ENCODE measurements around the gene ZNF764. TPM values are rescaled to one million over a fixed set of nuclear protein-coding genes. Genes with fewer than 3 reads are reported as not detected.

ZNF764 gene
- total RNA-seq, 4 donors from 2014 or later, result 5.5 to 10.5 (median 8.7) TPM

DNA sequence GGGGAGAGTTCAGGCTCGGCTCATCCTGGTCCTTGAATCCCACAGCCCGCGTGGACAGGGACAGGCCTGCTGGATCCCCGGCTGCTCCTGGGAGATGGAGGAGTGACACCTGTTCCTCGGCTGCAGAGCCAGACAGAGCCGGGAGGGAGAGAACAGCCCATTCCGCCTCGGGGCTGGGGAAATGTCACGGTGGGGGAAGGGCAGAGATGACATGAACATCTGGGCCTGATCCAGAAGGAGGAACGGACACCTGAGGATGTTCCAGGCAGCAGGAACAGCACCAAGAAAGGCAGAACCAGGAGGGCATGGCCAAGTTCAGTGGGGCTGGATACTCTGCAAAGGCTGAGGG, 2.1 kb downstream of the ZNF764 start:
- 58% methylated on average over 6 of the region's 10 CpGs for WGBS
- Histone ChIP-seq H3K36me3 (peaks cover 31% of the 10 kb centered on the region), H3K27ac (no peak overlapping the region), H3K4me3 (no peak overlapping the region), H3K4me1 (peaks cover 43% of the 10 kb centered on the region), H3K27me3 (no peaks in the 10 kb centered on the region), H3K9me3 (no peaks in the 10 kb centered on the region)
- DNase-seq (ENCODE audit: low spot score in 2 of 2), result no peak
- TF ChIP-seq, protein P1, sequence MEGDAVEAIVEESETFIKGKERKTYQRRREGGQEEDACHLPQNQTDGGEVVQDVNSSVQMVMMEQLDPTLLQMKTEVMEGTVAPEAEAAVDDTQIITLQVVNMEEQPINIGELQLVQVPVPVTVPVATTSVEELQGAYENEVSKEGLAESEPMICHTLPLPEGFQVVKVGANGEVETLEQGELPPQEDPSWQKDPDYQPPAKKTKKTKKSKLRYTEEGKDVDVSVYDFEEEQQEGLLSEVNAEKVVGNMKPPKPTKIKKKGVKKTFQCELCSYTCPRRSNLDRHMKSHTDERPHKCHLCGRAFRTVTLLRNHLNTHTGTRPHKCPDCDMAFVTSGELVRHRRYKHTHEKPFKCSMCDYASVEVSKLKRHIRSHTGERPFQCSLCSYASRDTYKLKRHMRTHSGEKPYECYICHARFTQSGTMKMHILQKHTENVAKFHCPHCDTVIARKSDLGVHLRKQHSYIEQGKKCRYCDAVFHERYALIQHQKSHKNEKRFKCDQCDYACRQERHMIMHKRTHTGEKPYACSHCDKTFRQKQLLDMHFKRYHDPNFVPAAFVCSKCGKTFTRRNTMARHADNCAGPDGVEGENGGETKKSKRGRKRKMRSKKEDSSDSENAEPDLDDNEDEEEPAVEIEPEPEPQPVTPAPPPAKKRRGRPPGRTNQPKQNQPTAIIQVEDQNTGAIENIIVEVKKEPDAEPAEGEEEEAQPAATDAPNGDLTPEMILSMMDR (IDR thresholded peaks at IDR 0.05), result no peak

DNA sequence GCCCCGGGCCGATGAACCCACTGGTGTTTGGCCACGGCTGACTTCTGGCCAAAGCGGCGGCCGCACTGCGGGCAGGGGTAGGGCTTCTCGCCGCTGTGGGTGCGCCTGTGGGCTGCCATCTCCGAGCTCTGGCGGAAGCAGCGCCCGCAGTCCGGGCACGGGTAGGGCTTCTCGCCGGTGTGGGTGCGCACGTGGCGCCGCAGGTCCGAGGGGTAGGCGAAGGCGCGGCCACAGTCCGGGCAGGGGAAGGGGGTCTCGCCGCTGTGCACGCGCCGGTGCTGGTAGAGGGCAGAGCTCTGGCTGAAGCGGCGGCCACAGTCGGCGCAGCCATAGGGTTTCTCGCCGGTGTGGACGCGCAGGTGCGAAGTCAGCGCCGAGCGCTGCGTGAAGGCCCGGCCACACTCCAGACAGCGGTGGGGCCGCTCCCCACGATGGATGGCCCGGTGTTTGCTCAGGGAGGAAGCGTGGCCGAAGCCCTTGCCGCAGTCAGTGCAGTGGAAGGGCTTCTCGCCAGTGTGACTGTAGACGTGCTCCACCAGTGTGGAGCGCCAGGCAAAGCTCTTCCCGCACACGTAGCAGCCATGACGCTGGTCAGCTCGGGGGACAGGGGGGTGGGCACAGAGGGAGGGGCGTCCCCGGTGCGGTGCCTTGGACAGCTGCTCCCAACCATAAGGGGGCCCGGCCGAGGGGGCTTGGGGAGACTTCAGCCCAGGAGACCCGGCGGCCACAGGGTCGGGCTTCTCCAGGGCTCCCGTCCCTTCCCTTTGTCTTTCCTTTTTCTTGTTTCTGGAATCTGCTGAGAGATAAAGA, 2.7 kb downstream of the ZNF764 start:
- WGBS, result 96% methylated on average over 29 of the region's 69 CpGs
- no peak overlapping the region for H3K4me3 ChIP-seq

DNA sequence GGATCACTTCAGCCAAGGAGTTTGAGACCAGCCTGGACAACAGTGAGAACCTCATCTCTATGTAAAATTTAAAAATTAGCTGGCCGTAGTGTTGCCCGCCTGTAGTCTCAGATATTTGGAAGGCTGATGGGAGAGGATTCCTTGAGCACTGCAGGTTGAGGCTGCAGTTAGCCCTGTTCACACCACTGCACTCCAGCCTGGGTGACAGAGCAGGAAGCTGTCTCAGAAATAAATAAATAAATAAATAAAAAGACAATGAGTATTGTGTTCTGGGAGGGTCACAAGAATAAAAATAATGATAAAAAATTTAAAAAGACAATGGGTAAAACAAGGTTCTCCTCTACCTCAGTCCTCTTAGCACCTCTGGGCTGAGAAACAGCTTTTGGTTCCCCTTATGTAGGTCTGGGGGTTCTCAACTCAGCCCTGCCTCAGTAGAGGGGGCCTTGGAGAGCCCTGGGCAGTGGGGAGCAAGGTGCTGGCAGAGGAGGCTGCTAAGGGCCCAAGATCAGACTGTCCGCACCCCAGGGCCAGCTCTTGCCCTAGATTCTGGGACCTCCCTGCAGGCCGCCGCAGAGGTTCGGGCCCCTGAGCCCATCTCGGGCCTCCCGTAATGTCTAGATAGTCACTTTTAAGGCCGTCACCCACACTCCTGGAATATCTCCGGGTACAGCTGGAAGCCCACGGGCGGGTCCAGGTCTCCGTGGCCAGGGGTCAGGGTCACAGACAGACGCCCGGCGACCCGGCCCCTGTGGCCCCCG, 3.4 kb downstream of the ZNF764 start:
- Histone ChIP-seq H3K9me3 (no peaks in the 10 kb centered on the region), H3K4me1 (peaks cover 38% of the 10 kb centered on the region), H3K27ac (no peak overlapping the region), H3K36me3 (peaks cover 31% of the 10 kb centered on the region), H3K4me3 (no peak overlapping the region), H3K27me3 (no peaks in the 10 kb centered on the region)
- WGBS, result 96% methylated on average over 18 of the region's 18 CpGs
- DNase-seq (ENCODE audit: low spot score in 2 of 2), result no peak
- TF ChIP-seq EP300 (IDR thresholded peaks at IDR 0.05) (no peak), POLR2A (IDR thresholded peaks at IDR 0.05) (no peak), POLR2AphosphoS5 (IDR thresholded peaks at IDR 0.05) (no peak)
- TF ChIP-seq, protein P1 (IDR thresholded peaks at IDR 0.05), result no peak

More for the DNA sequence above, 2.7 kb downstream of the ZNF764 start:
- TF ChIP-seq, protein P1 (IDR thresholded peaks at IDR 0.05), result no peak
- TF ChIP-seq POLR2A (IDR thresholded peaks at IDR 0.05) (no peak), EP300 (IDR thresholded peaks at IDR 0.05) (no peak), POLR2AphosphoS5 (IDR thresholded peaks at IDR 0.05) (no peak)
- peaks cover 31% of the 10 kb centered on the region for H3K36me3 ChIP-seq
- no peaks in the 10 kb centered on the region for H3K27me3 ChIP-seq
- H3K9me3 ChIP-seq, result no peaks in the 10 kb centered on the region
- no peak overlapping the region for H3K27ac ChIP-seq
- DNase-seq (ENCODE audit: low spot score in 2 of 2), result no peak
- H3K4me1 ChIP-seq, result peaks cover 38% of the 10 kb centered on the region

DNA sequence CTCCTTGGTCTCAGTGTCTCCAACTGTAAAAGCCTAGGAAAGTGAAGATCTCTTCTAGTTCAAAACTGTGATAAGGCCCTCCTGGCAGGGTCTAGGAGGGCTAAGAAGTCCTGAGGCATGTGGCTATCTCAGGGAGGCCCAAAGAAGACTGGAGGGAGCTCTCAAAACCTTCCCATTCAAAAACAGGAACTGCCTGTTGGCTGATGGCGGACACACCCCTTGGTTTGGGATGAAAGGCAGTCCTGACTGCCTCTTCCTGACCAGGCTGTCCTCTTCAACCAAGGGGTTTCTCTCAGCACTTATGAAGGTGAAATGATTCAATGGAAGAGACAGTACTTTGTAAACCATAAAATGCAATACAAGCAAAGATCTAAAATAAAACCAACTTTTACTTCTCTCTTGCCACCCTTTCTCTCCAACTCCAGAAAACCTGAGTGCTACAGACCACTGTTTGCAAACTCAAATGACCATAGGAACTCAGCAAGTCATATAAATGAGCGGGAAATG, 4.7 kb downstream of the ZNF764 start:
- no peak overlapping the region for H3K4me3 ChIP-seq
- WGBS, result 78% methylated on average over 2 of the region's 2 CpGs
- no peak overlapping the region for H3K27ac ChIP-seq

More for the DNA sequence above, 4.7 kb downstream of the ZNF764 start:
- no peak for DNase-seq (ENCODE audit: low spot score in 2 of 2)
- Histone ChIP-seq H3K4me1 (peaks cover 34% of the 10 kb centered on the region), H3K9me3 (no peaks in the 10 kb centered on the region), H3K36me3 (peaks cover 31% of the 10 kb centered on the region), H3K27me3 (no peaks in the 10 kb centered on the region)
- TF ChIP-seq EP300 (IDR thresholded peaks at IDR 0.05) (no peak), POLR2A (IDR thresholded peaks at IDR 0.05) (no peak), POLR2AphosphoS5 (IDR thresholded peaks at IDR 0.05) (no peak)
- TF ChIP-seq, protein P1 (IDR thresholded peaks at IDR 0.05), result no peak
